ENCODE results near the gene CNOT2. TPM values are rescaled to one million over a fixed set of nuclear protein-coding genes. Genes with fewer than 3 reads are reported as not detected.

CNOT2 gene
- total and polyA plus RNA-seq, 2 donors (not counting 3 experiments of a cell fraction or from before 2014, with no cell fraction given): 52.2 to 79.7 TPM

DNA sequence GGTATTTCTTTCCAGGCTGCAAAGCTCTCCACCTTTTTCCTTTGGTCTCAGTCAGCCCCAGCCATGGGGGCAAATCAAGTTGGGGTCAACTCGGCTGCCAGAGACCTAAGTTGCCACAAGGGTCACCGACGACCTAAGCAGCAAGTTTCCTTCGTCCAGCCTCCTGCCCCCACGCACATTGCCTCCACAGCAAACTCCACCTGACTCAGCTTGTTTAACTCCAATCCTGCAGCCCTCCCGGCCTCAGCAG lies 122.1 kb downstream of the CNOT2 start:
- ChIA-PET POLR2A (no interaction called here), CTCF (no interaction called here)
- intact Hi-C loops (cut with micrococcal nuclease) (loop anchor here (5.0 to 10.0 kb wide), 2 partner anchors 147 to 179 kb away; no protein-coding TSS in a partner anchor), dilution Hi-C loops (cut with MboI; ENCODE audit: extremely low pct_ligation_motif_present, low sequenced_read_pairs) (no loop called here)
- Histone ChIP-seq H3K4me2 (ENCODE audit: insufficient read depth, low read length) (peak overlapping the region; percentile 80), H2AFZ (ENCODE audit: low read depth, low read length) (peak overlapping the region; percentile 74), H3K36me3 (ENCODE audit: control insufficient read depth in 2 of 2, extremely low read depth in 1 of 2, insufficient read depth in 2 of 2, low read length in 2 of 2) (no peaks in the 10 kb centered on the region), H4K20me1 (replicated peaks; ENCODE audit: control insufficient read depth, extremely low read depth, insufficient read depth, low read length) (no peaks in the 10 kb centered on the region), H3K9ac (replicated peaks; ENCODE audit: extremely low read depth, insufficient read depth, low read length) (no peak overlapping the region), H3K9me1 (replicated peaks; ENCODE audit: control insufficient read depth, extremely low read depth, insufficient read depth, low read length) (no peaks in the 10 kb centered on the region), H3K4me1 (ENCODE audit: control insufficient read depth, extremely low read depth, insufficient read depth, low read length) (peaks cover 14% of the 10 kb centered on the region), H3K79me2 (ENCODE audit: control insufficient read depth, insufficient read depth, low read length) (no peaks in the 10 kb centered on the region), H3K27ac (ENCODE audit: insufficient read depth, low read depth, low read length) (no peak overlapping the region), H3K9me3 (replicated peaks; ENCODE audit: control insufficient read depth, insufficient read depth, low read length) (no peaks in the 10 kb centered on the region), H3K4me3 (replicated peaks in 1 of 3; ENCODE audit: insufficient read depth in 1 of 3, low read depth in 1 of 3, low read length in 3 of 3) (peak overlapping the region; percentile 60 to 67 (median 64)), H3K27me3 (ENCODE audit: control insufficient read depth in 2 of 2, insufficient read depth in 2 of 2, low read length in 2 of 2) (peaks cover 16 to 33% of the 10 kb centered on the region in 2 experiments)
- TF ChIP-seq JUN (IDR thresholded peaks at IDR 0.05; ENCODE audit: borderline replicate concordance, insufficient read depth, insufficient read length, low read depth) (no peak), POLR2AphosphoS5 (IDR thresholded peaks at IDR 0.05; ENCODE audit: insufficient read depth, low read depth, low read length) (no peak), FOS (IDR thresholded peaks at IDR 0.05; ENCODE audit: borderline replicate concordance, insufficient read depth, low read length) (no peak), MYC (IDR thresholded peaks at IDR 0.05; ENCODE audit: low read depth, low read length) (no peak), EZH2 (IDR thresholded peaks at IDR 0.05; ENCODE audit: borderline replicate concordance, low read depth, low read length, severe bottlenecking) (no peak), POLR2A (IDR thresholded peaks at IDR 0.05; ENCODE audit: low read depth, low read length) (no peak), GATA2 (IDR thresholded peaks at IDR 0.05; ENCODE audit: insufficient read depth, insufficient read length, low read depth, low read length) (no peak)
- TF ChIP-seq, protein P1, sequence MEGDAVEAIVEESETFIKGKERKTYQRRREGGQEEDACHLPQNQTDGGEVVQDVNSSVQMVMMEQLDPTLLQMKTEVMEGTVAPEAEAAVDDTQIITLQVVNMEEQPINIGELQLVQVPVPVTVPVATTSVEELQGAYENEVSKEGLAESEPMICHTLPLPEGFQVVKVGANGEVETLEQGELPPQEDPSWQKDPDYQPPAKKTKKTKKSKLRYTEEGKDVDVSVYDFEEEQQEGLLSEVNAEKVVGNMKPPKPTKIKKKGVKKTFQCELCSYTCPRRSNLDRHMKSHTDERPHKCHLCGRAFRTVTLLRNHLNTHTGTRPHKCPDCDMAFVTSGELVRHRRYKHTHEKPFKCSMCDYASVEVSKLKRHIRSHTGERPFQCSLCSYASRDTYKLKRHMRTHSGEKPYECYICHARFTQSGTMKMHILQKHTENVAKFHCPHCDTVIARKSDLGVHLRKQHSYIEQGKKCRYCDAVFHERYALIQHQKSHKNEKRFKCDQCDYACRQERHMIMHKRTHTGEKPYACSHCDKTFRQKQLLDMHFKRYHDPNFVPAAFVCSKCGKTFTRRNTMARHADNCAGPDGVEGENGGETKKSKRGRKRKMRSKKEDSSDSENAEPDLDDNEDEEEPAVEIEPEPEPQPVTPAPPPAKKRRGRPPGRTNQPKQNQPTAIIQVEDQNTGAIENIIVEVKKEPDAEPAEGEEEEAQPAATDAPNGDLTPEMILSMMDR (IDR thresholded peaks at IDR 0.05; ENCODE audit: extremely low read depth in 1 of 2, insufficient read depth in 1 of 2, low read depth in 1 of 2, low read length in 2 of 2): no peak
- TF ChIP-seq, protein P2, sequence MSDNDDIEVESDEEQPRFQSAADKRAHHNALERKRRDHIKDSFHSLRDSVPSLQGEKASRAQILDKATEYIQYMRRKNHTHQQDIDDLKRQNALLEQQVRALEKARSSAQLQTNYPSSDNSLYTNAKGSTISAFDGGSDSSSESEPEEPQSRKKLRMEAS (IDR thresholded peaks at IDR 0.05; ENCODE audit: insufficient read depth, insufficient read length): no peak
- BruUV-seq (replicated peaks): no TSS peak
- no peak for DNase-seq (ENCODE audit: low read depth, low spot score)
- FAIRE-seq: no peak

Measured in endothelial cell of umbilical vein (primary cell).